Activated B cell treated with CpG ODN at 0.5 μM for 24 hours (primary cell): ENCODE results near the gene CSNK2A1. TPM values are rescaled to one million over a fixed set of nuclear protein-coding genes. Genes with fewer than 3 reads are reported as not detected.

Experiments used
- ATAC-seq: fragments of 200-7000 bp; cut with Tn5 transposase; one replicate; pipeline ENCODE4 v1.10.0; 2021; ENCODE audit warnings: low read depth, mild to moderate bottlenecking, moderate library complexity
- CTCF ChIA-PET: fragments of 350-600 bp; sonication (Branson Sonifier 250); formaldehyde crosslinking; loops from one replicate; lab custom pipeline; 2021; ENCODE audit warnings: antibody characterized with exemption; lab: Charles Lee
- POLR2A ChIA-PET: fragments of 350-600 bp; sonication (Branson Sonifier 250); formaldehyde crosslinking; loops from one replicate; lab custom pipeline; 2021; ENCODE audit warnings: antibody characterized with exemption; lab: Charles Lee
- DNase-seq: peaks from one replicate; pipeline ENCODE4 v3.0.0; 2022
- H3K27ac Mint-ChIP-seq: one replicate; pipeline ENCODE4 v1.8.0; 2020; ENCODE audit warnings: mixed read lengths
- H3K27me3 Mint-ChIP-seq: one replicate; pipeline ENCODE4 v1.8.0; 2021; ENCODE audit warnings: mixed read lengths
- H3K36me3 Mint-ChIP-seq: one replicate; pipeline ENCODE4 v1.8.0; 2021; ENCODE audit warnings: low read depth, mixed read lengths
- H3K4me1 Mint-ChIP-seq: one replicate; pipeline ENCODE4 v1.8.0; 2021; ENCODE audit warnings: mixed read lengths
- H3K4me3 Mint-ChIP-seq: one replicate; pipeline ENCODE4 v1.8.0; 2020; ENCODE audit warnings: mild to moderate bottlenecking, mixed read lengths
- H3K9me3 Mint-ChIP-seq: one replicate; pipeline ENCODE4 v1.8.0; 2020; ENCODE audit warnings: mixed read lengths
- CTCF ChIP-seq: fragments of 200-600 bp; IDR thresholded peaks from one replicate; pipeline ENCODE4 v1.8.0; 2022; ENCODE audit warnings: antibody characterized with exemption, mild to moderate bottlenecking
- intact Hi-C: fragments of 100-400 bp; cut with micrococcal nuclease; formaldehyde crosslinking; loops from one replicate; pipeline ENCODE4 v1.15.1; 2024
- total RNA-seq: library from RNA; stranded (reverse); gene quantifications from 2 replicates; pipeline ENCODE4 v1.2.3, GENCODE V29; 2022

The CSNK2A1 gene
- total RNA-seq, 1 donor from 2014 or later, result 140 TPM

- Mint-ChIP-seq H3K4me3 (no peak overlapping the region), H3K36me3 (peaks cover 72% of the 10 kb centered on the region), H3K27me3 (no peaks in the 10 kb centered on the region), H3K4me1 (peaks cover 10% of the 10 kb centered on the region), H3K27ac (no peak overlapping the region), H3K9me3 (no peaks in the 10 kb centered on the region)
- ATAC-seq (no peak), DNase-seq (no peak)
- ChIA-PET POLR2A (no interaction called here), CTCF (no interaction called here)
- no peak for TF ChIP-seq CTCF
- intact Hi-C loops, result no loop called here
Measured at GRCh38 chr20:444117-444516, 99.5 kb downstream of the CSNK2A1 start.

- H3K9me3 Mint-ChIP-seq, result no peaks in the 10 kb centered on the region
- CTCF ChIA-PET, result no interaction called here
- no peaks in the 10 kb centered on the region for H3K27me3 Mint-ChIP-seq
- POLR2A ChIA-PET, result no interaction called here
- H3K36me3 Mint-ChIP-seq, result peaks cover 77% of the 10 kb centered on the region
- no peak overlapping the region for H3K4me3 Mint-ChIP-seq
- ATAC-seq (no peak), DNase-seq (no peak)
- no peak overlapping the region for H3K27ac Mint-ChIP-seq
- TF ChIP-seq CTCF, result no peak
- intact Hi-C loops, result no loop called here
- peaks cover 18% of the 10 kb centered on the region for H3K4me1 Mint-ChIP-seq
Measured at GRCh38 chr20:443223-443775, 100.3 kb downstream of the CSNK2A1 start.

DNA sequence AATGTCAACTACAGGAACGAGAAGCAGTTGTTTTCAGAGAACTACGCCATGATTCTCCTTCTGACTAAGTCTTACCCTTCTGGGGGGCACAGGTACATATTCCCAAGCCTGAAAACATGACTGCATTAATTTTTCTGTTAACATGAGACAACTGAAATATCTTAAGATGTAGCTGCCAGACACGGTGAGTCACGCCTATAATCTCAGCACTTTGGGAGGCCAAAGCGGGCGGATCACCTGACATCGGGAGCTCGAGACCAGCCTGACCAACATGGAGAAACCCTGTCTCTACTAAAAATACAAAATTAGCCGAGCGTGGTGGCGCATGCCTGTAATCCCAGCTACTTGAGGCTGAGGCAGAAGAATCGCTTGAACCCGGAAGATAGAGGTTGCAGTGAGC is 103.0 kb downstream of the CSNK2A1 start:
- no peak for DNase-seq
- Mint-ChIP-seq H3K4me1 (peaks cover 33% of the 10 kb centered on the region), H3K4me3 (no peak overlapping the region), H3K36me3 (peaks cover 82% of the 10 kb centered on the region), H3K27me3 (no peaks in the 10 kb centered on the region), H3K9me3 (no peaks in the 10 kb centered on the region), H3K27ac (no peak overlapping the region)
- TF ChIP-seq CTCF, result no peak
- intact Hi-C loops, result no loop called here
- ChIA-PET POLR2A (interaction anchor here (0.6 kb wide), 1 partner anchor 36 kb away, joined by 3 read pairs; no protein-coding TSS in a partner anchor), CTCF (no interaction called here)
- no peak for ATAC-seq

DNA sequence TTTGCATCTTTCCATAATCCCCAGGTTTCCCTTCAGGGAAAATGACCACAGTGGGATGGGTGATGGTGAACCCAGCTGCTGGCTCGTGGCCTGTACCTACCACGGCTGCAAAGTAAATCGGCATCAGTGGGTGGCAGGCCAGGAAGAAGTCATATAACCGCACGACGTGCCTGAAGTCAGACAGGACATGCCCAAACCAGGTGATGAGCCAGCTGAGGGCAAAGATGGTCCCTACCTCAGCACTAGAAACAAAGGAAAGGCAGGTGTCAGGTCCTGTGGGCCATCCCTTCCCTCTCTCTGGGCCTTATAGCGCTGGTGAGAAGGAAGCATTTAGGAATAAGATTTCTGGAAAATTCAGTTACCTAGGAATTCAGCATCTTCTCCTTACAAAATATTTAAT is 103.4 kb downstream of the CSNK2A1 start:
- peaks cover 82% of the 10 kb centered on the region for H3K36me3 Mint-ChIP-seq
- no peak for ATAC-seq
- no peaks in the 10 kb centered on the region for H3K27me3 Mint-ChIP-seq
- TF ChIP-seq CTCF, result no peak
- intact Hi-C loops, result no loop called here
- ChIA-PET CTCF (no interaction called here), POLR2A (interaction anchor here (0.6 kb wide), 1 partner anchor 36 kb away, joined by 3 read pairs; no protein-coding TSS in a partner anchor)
- peaks cover 37% of the 10 kb centered on the region for H3K4me1 Mint-ChIP-seq
- no peak for DNase-seq
- H3K27ac Mint-ChIP-seq, result no peak overlapping the region
- H3K4me3 Mint-ChIP-seq, result no peak overlapping the region
- no peaks in the 10 kb centered on the region for H3K9me3 Mint-ChIP-seq

DNA sequence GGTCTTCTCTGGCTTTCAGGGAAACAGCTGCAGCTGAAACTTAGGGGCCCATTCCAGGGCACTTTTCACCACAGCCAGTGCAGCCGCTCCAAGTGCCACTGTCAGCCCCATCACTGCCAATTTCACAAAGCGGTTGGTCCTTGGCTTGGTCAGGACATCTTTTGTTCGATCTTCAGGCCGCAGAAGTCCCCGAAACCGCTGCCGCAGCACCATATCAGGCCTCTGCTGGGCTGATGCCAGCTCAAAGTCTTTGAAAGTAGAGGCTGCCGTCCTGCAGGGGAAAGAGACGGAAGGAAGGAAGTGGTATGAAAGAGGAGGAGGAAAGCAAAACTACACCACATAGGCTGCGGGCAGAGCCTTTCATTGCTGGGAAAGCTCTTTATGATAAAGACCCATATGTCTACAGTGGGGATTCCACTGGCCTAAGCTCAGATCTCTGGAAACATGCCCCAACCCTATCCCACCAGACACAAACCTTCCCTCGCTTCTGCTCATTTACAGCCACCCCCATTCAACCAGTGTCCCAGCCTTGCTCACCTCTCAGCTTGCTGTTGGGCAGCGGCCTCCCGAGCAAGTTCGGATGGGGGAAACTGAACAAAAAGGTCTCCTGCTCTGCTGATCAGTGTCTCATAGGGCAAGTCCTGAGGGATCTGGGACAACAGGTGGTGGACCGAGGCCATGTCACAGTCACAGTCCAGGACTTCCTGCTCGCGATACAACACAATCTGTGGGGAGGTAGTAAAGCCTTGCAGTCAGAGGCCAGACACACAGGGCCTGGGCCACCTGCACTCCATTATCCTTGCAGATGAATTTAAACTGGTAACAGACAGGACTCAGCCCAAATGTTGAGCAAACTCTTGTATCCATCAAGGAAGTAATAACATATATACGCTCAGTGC is 104.8 kb downstream of the CSNK2A1 start:
- intact Hi-C loops, result loop anchor here (2.0 kb wide), 2 partner anchors 24 to 58 kb away; partner anchors contain the start of genes TBC1D20 and TRIB3
- peak; percentile 41 for ATAC-seq
- Mint-ChIP-seq H3K4me3 (peak overlapping the region; percentile 67), H3K9me3 (no peaks in the 10 kb centered on the region), H3K27me3 (no peaks in the 10 kb centered on the region), H3K4me1 (peaks cover 49% of the 10 kb centered on the region), H3K36me3 (peaks cover 76% of the 10 kb centered on the region), H3K27ac (peak overlapping the region; percentile 82)
- no peak for TF ChIP-seq CTCF
- DNase-seq, result no peak
- POLR2A ChIA-PET, result interaction anchor here (0.6 kb wide), 1 partner anchor 80 kb away, joined by 5 read pairs; no protein-coding TSS in a partner anchor
- CTCF ChIA-PET, result interaction anchor here (0.8 to 1.0 kb wide), 2 partner anchors 25 to 26 kb away, joined by 3 read pairs; no protein-coding TSS in a partner anchor
